Measurements from ENCODE around the gene HEG1.

HEG1 gene

GRCh38 chr3:124964387-124964786 is 91.4 kb downstream of the HEG1 start:
- Histone ChIP-seq H3K4me3 (replicated peaks; ENCODE audit: insufficient read depth, low read length) (no peak overlapping the region), H3K27ac (replicated peaks) (no peak overlapping the region), H3K27me3 (ENCODE audit: insufficient read depth, poor library complexity, severe bottlenecking) (no peaks in the 10 kb centered on the region)
- no peak for DNase-seq (ENCODE audit: low read depth in 1 of 2, low spot score in 1 of 2)
- TF ChIP-seq CTCF (IDR thresholded peaks at IDR 0.05; ENCODE audit: insufficient read depth, low read length) (no peak), GABPA (IDR thresholded peaks at IDR 0.05; ENCODE audit: low read depth) (no peak), REST (IDR thresholded peaks at IDR 0.05; ENCODE audit: insufficient replicate concordance, low read depth) (no peak), POLR2AphosphoS5 (IDR thresholded peaks at IDR 0.05; ENCODE audit: low read depth) (no peak), SPI1 (IDR thresholded peaks at IDR 0.05; ENCODE audit: borderline replicate concordance, low read depth) (no peak)

- Histone ChIP-seq H3K27ac (replicated peaks) (no peak overlapping the region), H3K4me3 (replicated peaks; ENCODE audit: insufficient read depth, low read length) (no peak overlapping the region), H3K27me3 (ENCODE audit: insufficient read depth, poor library complexity, severe bottlenecking) (no peaks in the 10 kb centered on the region)
- DNase-seq (ENCODE audit: low read depth in 1 of 2, low spot score in 1 of 2), result no peak
- no peak for TF ChIP-seq GABPA (IDR thresholded peaks at IDR 0.05; ENCODE audit: low read depth)
- TF ChIP-seq SPI1 (IDR thresholded peaks at IDR 0.05; ENCODE audit: borderline replicate concordance, low read depth), result no peak
- no peak for TF ChIP-seq CTCF (IDR thresholded peaks at IDR 0.05; ENCODE audit: insufficient read depth, low read length)
- no peak for TF ChIP-seq POLR2AphosphoS5 (IDR thresholded peaks at IDR 0.05; ENCODE audit: low read depth)
- no peak for TF ChIP-seq REST (IDR thresholded peaks at IDR 0.05; ENCODE audit: insufficient replicate concordance, low read depth)
These were observed 92.0 kb downstream of the HEG1 start for GRCh38 chr3:124963755-124964154.

GRCh38 chr3:124962403-124962940 is 93.3 kb downstream of the HEG1 start:
- H3K27me3 ChIP-seq (ENCODE audit: insufficient read depth, poor library complexity, severe bottlenecking), result no peaks in the 10 kb centered on the region
- no peak for DNase-seq (ENCODE audit: low read depth in 1 of 2, low spot score in 1 of 2)
- no peak overlapping the region for H3K27ac ChIP-seq (replicated peaks)
- H3K4me3 ChIP-seq (replicated peaks; ENCODE audit: insufficient read depth, low read length), result no peak overlapping the region
- TF ChIP-seq CTCF (IDR thresholded peaks at IDR 0.05; ENCODE audit: insufficient read depth, low read length) (no peak), GABPA (IDR thresholded peaks at IDR 0.05; ENCODE audit: low read depth) (no peak), POLR2AphosphoS5 (IDR thresholded peaks at IDR 0.05; ENCODE audit: low read depth) (no peak), REST (IDR thresholded peaks at IDR 0.05; ENCODE audit: insufficient replicate concordance, low read depth) (no peak), SPI1 (IDR thresholded peaks at IDR 0.05; ENCODE audit: borderline replicate concordance, low read depth) (no peak)

Data from HL-60 (cell line).